Fibroblast of lung (primary cell): ENCODE measurements around the gene C19orf44. TPM values are rescaled to one million over a fixed set of nuclear protein-coding genes. Genes with fewer than 3 reads are reported as not detected.
A peak's percentile ranks its signal among the peaks of the same experiment; 100 is the strongest.
"Not testable (repeated sequence)": the region's sequence is repeated elsewhere in the genome, so short reads cannot be mapped to it uniquely, and the experiment has no call there.

Experiments
- DNase-seq, 2 donors: peaks; one replicate each; pipeline versions ENCODE4 v3.0.0 to v3.0.0-alpha.2; 2010; ENCODE audit warnings: low read depth in 2 of 2
- H2AFZ ChIP-seq: 2 replicates; pipeline ENCODE4 v1.5.1; 2012; ENCODE audit warnings: low read length, control low read depth, inconsistent platforms
- H3K27ac ChIP-seq: 2 replicates; pipeline ENCODE4 v1.5.1; 2011; ENCODE audit warnings: low read length, control low read depth; ENCODE audit not compliant: insufficient read depth
- H3K27me3 ChIP-seq: 2 replicates; pipeline ENCODE4 v1.5.1; 2011; ENCODE audit warnings: mild to moderate bottlenecking, low read length; ENCODE audit not compliant: control insufficient read depth, insufficient read depth
- H3K36me3 ChIP-seq: 2 replicates; pipeline ENCODE4 v1.5.1; 2011; ENCODE audit warnings: low read length; ENCODE audit not compliant: control insufficient read depth, insufficient read depth
- H3K4me1 ChIP-seq: 2 replicates; pipeline ENCODE4 v1.5.1; 2011; ENCODE audit warnings: low read length; ENCODE audit not compliant: control insufficient read depth, insufficient read depth; ENCODE audit errors: extremely low read depth
- H3K4me2 ChIP-seq: 2 replicates; pipeline ENCODE4 v1.5.1; 2011; ENCODE audit warnings: low read length, control low read depth; ENCODE audit not compliant: insufficient read depth; ENCODE audit errors: extremely low read depth
- H3K4me3 ChIP-seq, 4 experiments: fragments of 200-600 bp in 1 of 4; sonication (generic) in 1 of 4; replicated peaks in 1 of 4; 2 replicates each; pipeline ENCODE4 v1.5.1; 2011 to 2016; ENCODE audit warnings: low read length in 4 of 4, low read depth in 3 of 4, mild to moderate bottlenecking in 3 of 4, control low read depth in 2 of 4, inconsistent platforms in 1 of 4, mixed read lengths in 1 of 4; ENCODE audit not compliant: insufficient read depth in 1 of 4; ENCODE audit errors: control extremely low read depth in 1 of 4
- H3K79me2 ChIP-seq: 2 replicates; pipeline ENCODE4 v1.5.1; 2012; ENCODE audit warnings: mild to moderate bottlenecking, low read length, inconsistent platforms; ENCODE audit not compliant: control insufficient read depth, insufficient read depth
- H3K9ac ChIP-seq: 2 replicates; pipeline ENCODE4 v1.5.1; 2011; ENCODE audit warnings: mild to moderate bottlenecking, low read length, control low read depth; ENCODE audit not compliant: insufficient read depth
- H3K9me3 ChIP-seq: 2 replicates; pipeline ENCODE4 v1.5.1; 2012; ENCODE audit warnings: low read depth, low read length; ENCODE audit not compliant: control insufficient read depth, insufficient read depth
- H4K20me1 ChIP-seq: 2 replicates; pipeline ENCODE4 v1.5.1; 2011; ENCODE audit warnings: low read length; ENCODE audit not compliant: control insufficient read depth, insufficient read depth; ENCODE audit errors: extremely low read depth
- EZH2 ChIP-seq: IDR thresholded peaks from 2 replicates; pipeline ENCODE4 v1.5.1; 2012; ENCODE audit warnings: low read length, control low read depth, mild to moderate bottlenecking; ENCODE audit errors: missing control alignments
- polyA plus RNA-seq, 2 donors: library from polyadenylated mRNA; depleted of rRNA in 1 of 2; stranded (reverse) in 1 of 2; unstranded in 1 of 2; fragments of >200 nt; gene quantifications; 2 replicates each; pipeline ENCODE4 v1.2.1, GENCODE V29; 2011 to 2012; ENCODE audit warnings: missing spikeins in 1 of 2
- total RNA-seq: library from RNA; depleted of rRNA; stranded (reverse); fragments of >200 nt; gene quantifications from 2 replicates; pipeline ENCODE4 v1.2.1, GENCODE V29; 2014
- TF ChIP-seq, protein P1 (sequence below), 2 donors: IDR thresholded peaks in 1 of 2; conservative IDR thresholded peaks in 1 of 2; 1 replicate in 1 of 2; 2 replicates in 1 of 2; pipeline ENCODE4 v1.5.1; 2011 to 2012; ENCODE audit warnings: low read length in 2 of 2, control low read depth in 1 of 2, inconsistent platforms in 1 of 2, low read depth in 1 of 2, mild to moderate bottlenecking in 1 of 2

C19orf44 gene
- total and polyA plus RNA-seq, 2 donors (not counting 1 experiment from before 2014, with no cell fraction given) = 2.9 to 3.6 TPM

DNA sequence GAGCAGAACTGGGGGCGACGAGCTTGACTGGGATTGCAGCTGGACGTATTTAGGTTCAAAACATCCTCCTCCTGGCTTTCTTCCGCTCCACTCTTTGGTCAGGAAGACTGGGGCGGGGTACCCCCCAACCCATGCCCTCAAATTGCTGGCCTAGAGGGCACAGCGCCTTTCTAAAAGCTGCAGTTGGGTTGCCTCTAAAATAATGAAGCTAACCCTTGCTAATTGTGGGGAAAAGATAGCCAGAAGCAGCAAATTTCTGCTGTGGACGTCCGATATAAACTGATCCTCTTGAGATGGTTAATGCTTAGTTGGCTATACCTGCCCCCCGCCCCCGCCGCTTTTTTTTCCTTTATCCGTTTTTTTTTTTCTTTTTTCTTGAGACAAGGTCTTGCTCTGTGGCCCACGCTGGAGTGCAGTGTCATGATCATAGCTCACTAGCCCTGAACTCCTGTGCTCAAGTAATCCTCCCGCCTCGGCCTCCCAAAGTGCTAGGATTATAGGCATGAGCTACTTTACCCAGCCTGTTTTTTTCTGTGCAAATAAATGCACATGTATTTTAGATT is 46.8 kb downstream of the C19orf44 start:
- peak in 1 of 2 donors; percentile 14 for DNase-seq
- TF ChIP-seq, protein P1, sequence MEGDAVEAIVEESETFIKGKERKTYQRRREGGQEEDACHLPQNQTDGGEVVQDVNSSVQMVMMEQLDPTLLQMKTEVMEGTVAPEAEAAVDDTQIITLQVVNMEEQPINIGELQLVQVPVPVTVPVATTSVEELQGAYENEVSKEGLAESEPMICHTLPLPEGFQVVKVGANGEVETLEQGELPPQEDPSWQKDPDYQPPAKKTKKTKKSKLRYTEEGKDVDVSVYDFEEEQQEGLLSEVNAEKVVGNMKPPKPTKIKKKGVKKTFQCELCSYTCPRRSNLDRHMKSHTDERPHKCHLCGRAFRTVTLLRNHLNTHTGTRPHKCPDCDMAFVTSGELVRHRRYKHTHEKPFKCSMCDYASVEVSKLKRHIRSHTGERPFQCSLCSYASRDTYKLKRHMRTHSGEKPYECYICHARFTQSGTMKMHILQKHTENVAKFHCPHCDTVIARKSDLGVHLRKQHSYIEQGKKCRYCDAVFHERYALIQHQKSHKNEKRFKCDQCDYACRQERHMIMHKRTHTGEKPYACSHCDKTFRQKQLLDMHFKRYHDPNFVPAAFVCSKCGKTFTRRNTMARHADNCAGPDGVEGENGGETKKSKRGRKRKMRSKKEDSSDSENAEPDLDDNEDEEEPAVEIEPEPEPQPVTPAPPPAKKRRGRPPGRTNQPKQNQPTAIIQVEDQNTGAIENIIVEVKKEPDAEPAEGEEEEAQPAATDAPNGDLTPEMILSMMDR (conservative IDR thresholded peaks at IDR 0.05 in 1 of 2, IDR thresholded peaks at IDR 0.05 in 1 of 2; ENCODE audit: low read depth in 1 of 2, low read length in 2 of 2) = no peak
- no peak for TF ChIP-seq EZH2

DNA sequence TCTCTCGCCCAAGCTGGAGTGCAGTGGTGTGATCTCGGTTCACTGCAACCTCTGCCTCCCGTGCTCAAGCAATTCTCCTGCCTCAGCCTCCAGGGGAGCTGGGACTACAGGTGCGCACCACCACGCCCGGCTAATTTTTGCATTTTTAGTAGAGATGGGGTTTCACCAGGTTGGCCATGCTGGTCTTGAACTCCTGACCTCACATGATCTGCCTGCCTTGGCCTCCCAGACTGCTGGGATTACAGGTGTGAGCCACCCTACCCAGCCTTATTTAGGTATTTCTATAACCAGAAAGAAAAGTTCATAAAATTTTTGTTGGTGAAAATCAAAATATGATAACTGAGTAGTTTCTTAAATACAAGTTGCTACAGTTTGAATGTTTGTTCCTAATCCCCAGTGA is 47.5 kb downstream of the C19orf44 start:
- not testable (repeated sequence) for H3K27ac ChIP-seq, H3K4me1 ChIP-seq, H3K9ac ChIP-seq, H3K36me3 ChIP-seq, H2AFZ ChIP-seq, H3K27me3 ChIP-seq, DNase-seq, H3K9me3 ChIP-seq, H4K20me1 ChIP-seq
- peak overlapping the region; percentile 55 for H3K4me2 ChIP-seq
- H3K4me3 ChIP-seq = peak overlapping the region in 3 of 4 experiments; percentile 65 to 90 (median 87)
- peaks cover 44% of the 10 kb centered on the region for H3K79me2 ChIP-seq

More for the DNA sequence above, 46.8 kb downstream of the C19orf44 start:
- Histone ChIP-seq H3K9ac (peak overlapping the region; percentile 90), H3K4me3 (peak overlapping the region; percentile 65 to 90 (median 86)), H3K4me2 (peak overlapping the region; percentile 55), H4K20me1 (no peaks in the 10 kb centered on the region), H3K36me3 (peaks cover 4% of the 10 kb centered on the region), H3K4me1 (peaks cover 6% of the 10 kb centered on the region), H3K79me2 (peaks cover 50% of the 10 kb centered on the region), H3K27me3 (no peaks in the 10 kb centered on the region), H2AFZ (peak overlapping the region; percentile 12), H3K27ac (peak overlapping the region; percentile 80), H3K9me3 (no peaks in the 10 kb centered on the region)

GRCh38 chr19:16544473-16545231 is 48.5 kb downstream of the C19orf44 start:
- no peaks in the 10 kb centered on the region for H3K27me3 ChIP-seq

More at GRCh38 chr19:16544473-16545231, 48.5 kb downstream of the C19orf44 start:
- peaks cover 6% of the 10 kb centered on the region for H3K4me1 ChIP-seq
- no peak overlapping the region for H3K27ac ChIP-seq
- H3K4me2 ChIP-seq = no peak overlapping the region
- H3K4me3 ChIP-seq = no peak overlapping the region
- no peaks in the 10 kb centered on the region for H4K20me1 ChIP-seq
- TF ChIP-seq EZH2 = no peak
- TF ChIP-seq, protein P1 (conservative IDR thresholded peaks at IDR 0.05 in 1 of 2, IDR thresholded peaks at IDR 0.05 in 1 of 2; ENCODE audit: low read depth in 1 of 2, low read length in 2 of 2) = no peak
- H2AFZ ChIP-seq = no peak overlapping the region
- H3K36me3 ChIP-seq = peaks cover 2% of the 10 kb centered on the region
- no peak for DNase-seq
- peaks cover 37% of the 10 kb centered on the region for H3K79me2 ChIP-seq
- H3K9me3 ChIP-seq = no peaks in the 10 kb centered on the region
- H3K9ac ChIP-seq = no peak overlapping the region
